Skeletal muscle satellite cell (primary cell): ENCODE data around the gene SLC26A8.
"Not testable (repeated sequence)": the region's sequence is repeated elsewhere in the genome, so short reads cannot be mapped to it uniquely, and the experiment has no call there.

Experiments used
- H3K27me3 ChIP-seq: 2 replicates; pipeline ENCODE4 v1.7.0; 2013; ENCODE audit warnings: low read length; ENCODE audit not compliant: control insufficient read depth, insufficient read depth
- H3K36me3 ChIP-seq: 2 replicates; pipeline ENCODE4 v1.7.0; 2013; ENCODE audit warnings: mild to moderate bottlenecking, control low read depth, low read length; ENCODE audit not compliant: insufficient read depth
- H3K4me1 ChIP-seq: 2 replicates; pipeline ENCODE4 v1.7.0; 2013; ENCODE audit warnings: low read length; ENCODE audit not compliant: control insufficient read depth, insufficient read depth
- H3K4me2 ChIP-seq: 2 replicates; pipeline ENCODE4 v1.7.0; 2013; ENCODE audit warnings: mild to moderate bottlenecking, low read length
- H3K4me3 ChIP-seq: 2 replicates; pipeline ENCODE4 v1.7.0; 2013; ENCODE audit warnings: low read length
- H3K9ac ChIP-seq: 2 replicates; pipeline ENCODE4 v1.7.0; 2013; ENCODE audit warnings: mild to moderate bottlenecking, low read depth, low read length, moderate library complexity
- H3K9me3 ChIP-seq: replicated peaks from 2 replicates; pipeline ENCODE4 v1.7.0; 2013; ENCODE audit warnings: mild to moderate bottlenecking, control low read depth, low read length

The SLC26A8 gene

GRCh38 chr6:35919827-35920751 lies 104.4 kb downstream of the SLC26A8 start:
- no peaks in the 10 kb centered on the region for H3K9me3 ChIP-seq
- H3K4me2 ChIP-seq = peak overlapping the region; percentile 85
- H3K36me3 ChIP-seq = no peaks in the 10 kb centered on the region
- H3K9ac ChIP-seq = peak overlapping the region; percentile 84
- H3K4me1 ChIP-seq = peaks cover 12% of the 10 kb centered on the region
- H3K27me3 ChIP-seq = no peaks in the 10 kb centered on the region
- H3K4me3 ChIP-seq = peak overlapping the region; percentile 86

- Histone ChIP-seq H3K9me3 (no peaks in the 10 kb centered on the region), H3K4me3 (peak overlapping the region; percentile 86), H3K9ac (peak overlapping the region; percentile 84), H3K4me1 (peaks cover 13% of the 10 kb centered on the region), H3K27me3 (no peaks in the 10 kb centered on the region), H3K4me2 (peak overlapping the region; percentile 85), H3K36me3 (peaks cover 5% of the 10 kb centered on the region)
These were observed 105.2 kb downstream of the SLC26A8 start for GRCh38 chr6:35919085-35919826.

GRCh38 chr6:35916893-35917292 lies 107.5 kb downstream of the SLC26A8 start:
- H3K4me1 ChIP-seq = peaks cover 27% of the 10 kb centered on the region
- not testable (repeated sequence) for H3K9ac ChIP-seq, H3K4me3 ChIP-seq, H3K4me2 ChIP-seq, H3K36me3 ChIP-seq, H3K27me3 ChIP-seq, H3K9me3 ChIP-seq

- H3K4me2 ChIP-seq = no peak overlapping the region
- no peak overlapping the region for H3K9ac ChIP-seq
- H3K9me3 ChIP-seq = no peaks in the 10 kb centered on the region
- peaks cover 14% of the 10 kb centered on the region for H3K36me3 ChIP-seq
- no peaks in the 10 kb centered on the region for H3K27me3 ChIP-seq
- H3K4me1 ChIP-seq = peaks cover 31% of the 10 kb centered on the region
- no peak overlapping the region for H3K4me3 ChIP-seq
These were observed 108.4 kb downstream of the SLC26A8 start for GRCh38 chr6:35916056-35916455.

- no peaks in the 10 kb centered on the region for H3K27me3 ChIP-seq
- no peak overlapping the region for H3K9ac ChIP-seq
- no peak overlapping the region for H3K4me3 ChIP-seq
- H3K9me3 ChIP-seq = peaks cover 3% of the 10 kb centered on the region
- H3K36me3 ChIP-seq = peaks cover 26% of the 10 kb centered on the region
- peaks cover 31% of the 10 kb centered on the region for H3K4me1 ChIP-seq
- H3K4me2 ChIP-seq = no peak overlapping the region
These were observed 109.9 kb downstream of the SLC26A8 start for GRCh38 chr6:35914536-35914935.

DNA sequence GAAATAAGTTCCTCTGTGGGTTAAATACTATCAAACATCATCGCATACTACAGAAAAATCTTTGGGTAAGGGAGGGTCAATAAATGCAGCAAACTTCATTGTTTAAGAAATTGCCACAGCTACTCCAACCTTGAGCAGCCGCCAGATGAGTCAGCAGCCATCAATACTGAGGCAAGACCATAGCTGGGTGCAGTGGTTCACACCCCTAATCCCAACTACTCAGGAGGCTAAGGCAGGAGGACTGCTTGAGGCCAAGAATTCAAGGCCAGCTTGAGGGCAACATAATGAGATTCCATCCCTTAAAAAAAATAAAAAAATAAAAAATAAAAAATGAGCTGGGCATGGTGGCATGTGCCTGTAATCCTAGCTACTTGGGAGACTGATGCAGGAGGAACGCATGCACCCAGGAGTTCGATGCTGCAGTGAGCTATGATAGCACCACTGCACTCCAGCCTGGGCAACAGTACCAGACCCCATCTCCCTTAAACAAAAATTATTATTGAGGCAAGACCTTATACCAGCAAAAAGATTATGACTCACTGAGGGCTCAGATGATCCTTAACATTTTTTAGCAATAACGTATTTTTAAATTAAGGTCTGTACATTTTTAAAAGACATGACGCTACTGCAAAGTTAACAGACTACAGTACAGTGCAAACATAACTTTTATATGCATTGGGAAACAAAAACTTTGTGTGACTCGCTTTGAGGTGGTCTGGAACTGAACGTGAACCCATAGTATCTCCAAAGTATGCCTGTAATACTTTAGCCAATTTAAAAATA lies 112.4 kb downstream of the SLC26A8 start:
- no peak overlapping the region for H3K4me3 ChIP-seq
- no peaks in the 10 kb centered on the region for H3K27me3 ChIP-seq
- H3K36me3 ChIP-seq = peaks cover 43% of the 10 kb centered on the region
- peak overlapping the region; percentile 11 for H3K4me2 ChIP-seq
- no peak overlapping the region for H3K9ac ChIP-seq
- H3K9me3 ChIP-seq = peaks cover 3% of the 10 kb centered on the region
- peaks cover 19% of the 10 kb centered on the region for H3K4me1 ChIP-seq

GRCh38 chr6:35909571-35909970 lies 114.9 kb downstream of the SLC26A8 start:
- not testable (repeated sequence) for H3K4me3 ChIP-seq, H3K9ac ChIP-seq, H3K4me2 ChIP-seq, H3K9me3 ChIP-seq, H3K27me3 ChIP-seq
- peaks cover 36% of the 10 kb centered on the region for H3K4me1 ChIP-seq
- peaks cover 44% of the 10 kb centered on the region for H3K36me3 ChIP-seq

GRCh38 chr6:35908753-35909401 lies 115.6 kb downstream of the SLC26A8 start:
- H3K4me3 ChIP-seq, H3K9me3 ChIP-seq, H3K9ac ChIP-seq, H3K27me3 ChIP-seq, H3K4me2 ChIP-seq: not testable (repeated sequence)
- H3K4me1 ChIP-seq = peaks cover 33% of the 10 kb centered on the region
- H3K36me3 ChIP-seq = peaks cover 41% of the 10 kb centered on the region

DNA sequence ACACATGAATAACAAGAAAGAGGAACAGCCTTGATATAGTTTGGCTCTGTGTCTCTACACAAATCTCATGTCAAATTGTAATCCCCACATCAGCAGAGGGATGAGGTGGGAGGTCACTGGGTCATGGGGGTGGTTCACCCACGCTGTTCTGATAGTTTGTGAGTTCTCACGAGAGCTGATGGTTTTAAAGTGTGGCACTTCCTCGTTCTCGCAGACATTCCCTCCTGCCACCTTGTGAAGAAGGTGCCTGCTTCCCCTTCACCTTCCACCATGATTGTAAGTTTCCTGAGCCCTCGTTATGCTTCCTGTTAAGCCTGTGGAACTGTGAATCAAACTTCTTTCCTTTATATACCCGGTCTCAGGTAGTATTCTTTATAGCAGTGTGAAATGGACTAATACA lies 116.7 kb downstream of the SLC26A8 start:
- Histone ChIP-seq H3K9ac (no peak overlapping the region), H3K4me2 (no peak overlapping the region), H3K36me3 (peaks cover 47% of the 10 kb centered on the region), H3K4me1 (peaks cover 28% of the 10 kb centered on the region), H3K27me3 (no peaks in the 10 kb centered on the region), H3K9me3 (peaks cover 3% of the 10 kb centered on the region), H3K4me3 (no peak overlapping the region)

DNA sequence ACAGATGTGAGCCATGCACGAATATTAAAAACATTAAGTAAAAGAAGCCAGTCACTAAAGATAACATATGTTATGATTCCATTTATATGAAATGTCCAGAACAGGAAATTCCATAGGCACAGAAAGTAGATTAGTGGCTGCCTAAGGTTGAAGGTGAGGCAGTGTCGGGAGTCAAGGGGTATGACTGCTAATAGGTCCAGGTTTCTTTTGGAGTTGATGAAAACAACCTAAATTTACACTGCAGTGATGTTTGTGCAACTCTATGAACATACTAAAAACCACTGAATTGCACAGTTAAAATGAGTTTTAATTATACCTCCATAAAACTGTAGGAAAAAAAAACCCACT lies 118.0 kb downstream of the SLC26A8 start:
- H3K9ac ChIP-seq = no peak overlapping the region
- H3K9me3 ChIP-seq = peaks cover 3% of the 10 kb centered on the region
- no peak overlapping the region for H3K4me3 ChIP-seq
- peaks cover 17% of the 10 kb centered on the region for H3K4me1 ChIP-seq
- no peaks in the 10 kb centered on the region for H3K27me3 ChIP-seq
- H3K4me2 ChIP-seq = no peak overlapping the region
- H3K36me3 ChIP-seq = peaks cover 42% of the 10 kb centered on the region
